GM19438 (cell line): ENCODE results near the gene HMCN1.
"Not testable (repeated sequence)": the region's sequence is repeated elsewhere in the genome, so short reads cannot be mapped to it uniquely, and the experiment has no call there.

Experiments
- ATAC-seq: cut with Tn5 transposase; IDR thresholded peaks from one replicate; pipeline ENCODE4 v1.9.1; 2021; ENCODE audit warnings: low read depth; ENCODE audit not compliant: unreplicated experiment

The HMCN1 gene

GRCh38 chr1:185846672-185847444, 112.7 kb downstream of the HMCN1 start:
- ATAC-seq = no peak

- no peak for ATAC-seq
Measured at GRCh38 chr1:185849014-185849413, 114.8 kb downstream of the HMCN1 start.

GRCh38 chr1:185850366-185850765, 116.2 kb downstream of the HMCN1 start:
- no peak for ATAC-seq

GRCh38 chr1:185853739-185854138, 119.5 kb downstream of the HMCN1 start:
- no peak for ATAC-seq

GRCh38 chr1:185856482-185856881, 122.3 kb downstream of the HMCN1 start:
- ATAC-seq = no peak

GRCh38 chr1:185857442-185857841, 123.3 kb downstream of the HMCN1 start:
- no peak for ATAC-seq

- ATAC-seq = no peak
Measured at GRCh38 chr1:185860311-185860710, 126.1 kb downstream of the HMCN1 start.

GRCh38 chr1:185860859-185861258, 126.7 kb downstream of the HMCN1 start:
- ATAC-seq = no peak

GRCh38 chr1:185861630-185862029, 127.4 kb downstream of the HMCN1 start:
- ATAC-seq = no peak

- ATAC-seq = no peak
Measured at GRCh38 chr1:185862235-185862634, 128.0 kb downstream of the HMCN1 start.

- no peak for ATAC-seq
Measured at GRCh38 chr1:185864331-185864730, 130.1 kb downstream of the HMCN1 start.

- no peak for ATAC-seq
Measured at GRCh38 chr1:185864889-185865517, 130.8 kb downstream of the HMCN1 start.

- ATAC-seq = no peak
Measured at GRCh38 chr1:185869590-185869989, 135.4 kb downstream of the HMCN1 start.

GRCh38 chr1:185871627-185872150, 137.5 kb downstream of the HMCN1 start:
- no peak for ATAC-seq

GRCh38 chr1:185874246-185874645, 140.1 kb downstream of the HMCN1 start:
- no peak for ATAC-seq

GRCh38 chr1:185880330-185880729, 146.1 kb downstream of the HMCN1 start:
- ATAC-seq = no peak

GRCh38 chr1:185880779-185881333, 146.7 kb downstream of the HMCN1 start:
- no peak for ATAC-seq

GRCh38 chr1:185886046-185886445, 151.9 kb downstream of the HMCN1 start:
- ATAC-seq = no peak

- ATAC-seq = no peak
Measured at GRCh38 chr1:185886671-185887070, 152.5 kb downstream of the HMCN1 start.

- ATAC-seq = not testable (repeated sequence)
Measured at GRCh38 chr1:185892831-185893403, 158.7 kb downstream of the HMCN1 start.

- ATAC-seq = no peak
Measured at GRCh38 chr1:185894791-185895190, 160.6 kb downstream of the HMCN1 start.
